MM.1S (cell line): Measurements from ENCODE around the gene SLC22A15.

Source experiments
- DNase-seq: peaks from one replicate; pipeline ENCODE4 v3.0.0-alpha.2; 2015
- H2AFZ ChIP-seq: fragments of 300-600 bp; sonication (generic); 2 replicates; pipeline ENCODE4 v1.6.0; 2016; ENCODE audit warnings: antibody characterized with exemption, low read length
- H3F3A ChIP-seq: fragments of 300-600 bp; sonication (generic); 2 replicates; pipeline ENCODE4 v1.6.1; 2016; ENCODE audit warnings: mild to moderate bottlenecking, antibody characterized with exemption, low read length, moderate library complexity, mixed read lengths; ENCODE audit not compliant: insufficient read depth
- H3K27ac ChIP-seq: fragments of 300-600 bp; sonication (generic); 2 replicates; pipeline ENCODE4 v1.5.1; 2016; ENCODE audit warnings: mild to moderate bottlenecking, low read length
- H3K27me3 ChIP-seq: fragments of 300-600 bp; sonication (generic); replicated peaks from 2 replicates; pipeline ENCODE4 v1.6.0; 2016; ENCODE audit warnings: low read length; ENCODE audit not compliant: insufficient read depth
- H3K36me3 ChIP-seq: fragments of 300-600 bp; sonication (generic); replicated peaks from 2 replicates; pipeline ENCODE4 v1.6.1; 2016; ENCODE audit warnings: mild to moderate bottlenecking, low read length, mixed read lengths; ENCODE audit not compliant: insufficient read depth
- H3K4me1 ChIP-seq: fragments of 300-600 bp; sonication (generic); 2 replicates; pipeline ENCODE4 v1.6.1; 2016; ENCODE audit warnings: low read length, mixed read lengths
- H3K4me2 ChIP-seq: fragments of 300-600 bp; sonication (generic); 2 replicates; pipeline ENCODE4 v1.6.0; 2016; ENCODE audit warnings: low read depth, low read length
- H3K4me3 ChIP-seq: fragments of 300-600 bp; sonication (generic); 2 replicates; pipeline ENCODE4 v1.5.1; 2016; ENCODE audit warnings: low read length, mixed read lengths
- H3K79me2 ChIP-seq: fragments of 300-600 bp; sonication (generic); 2 replicates; pipeline ENCODE4 v1.6.1; 2016; ENCODE audit warnings: mixed run types, low read length, mixed read lengths
- H3K9ac ChIP-seq: fragments of 300-600 bp; sonication (generic); 2 replicates; pipeline ENCODE4 v1.6.1; 2016; ENCODE audit warnings: low read length, mixed read lengths
- H3K9me2 ChIP-seq: fragments of 300-600 bp; sonication (generic); replicated peaks from 2 replicates; pipeline ENCODE4 v1.6.1; 2016; ENCODE audit warnings: mild to moderate bottlenecking, low read length, mixed read lengths; ENCODE audit not compliant: insufficient read depth
- H3K9me3 ChIP-seq: fragments of 300-600 bp; sonication (generic); replicated peaks from 2 replicates; pipeline ENCODE4 v1.6.1; 2016; ENCODE audit warnings: mild to moderate bottlenecking, low read length, mixed read lengths; ENCODE audit not compliant: insufficient read depth
- H4K20me1 ChIP-seq: fragments of 300-600 bp; sonication (generic); 2 replicates; pipeline ENCODE4 v1.6.1; 2016; ENCODE audit warnings: mild to moderate bottlenecking, low read length, moderate library complexity, mixed read lengths; ENCODE audit not compliant: insufficient read depth
- CTCF ChIP-seq: fragments of 300-600 bp; sonication (generic); IDR thresholded peaks from 2 replicates; pipeline ENCODE4 v1.5.1; 2016; ENCODE audit warnings: antibody characterized with exemption, low read length, mixed read lengths
- EZH2 ChIP-seq: fragments of 300-600 bp; sonication (generic); optimal IDR thresholded peaks from 2 replicates; pipeline ENCODE3; 2017; ENCODE audit warnings: low read depth, mild to moderate bottlenecking, antibody characterized with exemption, low read length, mixed read lengths
- EZH2phosphoT487 ChIP-seq: fragments of 300-600 bp; sonication (generic); IDR thresholded peaks from 2 replicates; pipeline ENCODE4 v1.6.1; 2018; ENCODE audit warnings: antibody characterized with exemption, low read length

The SLC22A15 gene

DNA sequence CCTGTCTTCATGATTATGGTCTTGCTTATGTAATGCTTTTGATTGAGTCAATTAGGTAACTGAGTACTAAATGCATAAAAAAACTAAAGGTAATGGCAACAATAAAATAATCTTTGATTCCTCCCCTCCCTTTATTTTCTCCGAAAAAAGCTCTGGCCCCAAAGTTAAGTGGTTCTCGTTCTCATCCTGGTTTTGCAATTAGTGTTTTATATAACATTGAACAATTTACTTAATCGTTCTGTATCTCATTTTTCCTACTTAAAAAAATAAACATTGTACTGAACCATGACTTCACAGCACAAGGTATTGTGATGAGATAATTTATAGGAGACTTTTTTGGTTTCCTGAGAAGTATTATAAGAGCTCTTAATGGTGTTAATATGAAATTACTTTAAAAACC lies 11.3 kb downstream of the SLC22A15 start:
- Histone ChIP-seq H3K79me2 (no peaks in the 10 kb centered on the region), H3K4me3 (no peak overlapping the region), H3K9me2 (no peaks in the 10 kb centered on the region), H4K20me1 (no peaks in the 10 kb centered on the region), H3K4me2 (no peak overlapping the region), H3K36me3 (no peaks in the 10 kb centered on the region), H3K9me3 (no peaks in the 10 kb centered on the region), H3F3A (no peaks in the 10 kb centered on the region), H3K4me1 (no peaks in the 10 kb centered on the region), H2AFZ (no peak overlapping the region), H3K27me3 (no peaks in the 10 kb centered on the region), H3K27ac (no peak overlapping the region), H3K9ac (no peak overlapping the region)
- TF ChIP-seq CTCF (no peak), EZH2phosphoT487 (no peak), EZH2 (no peak)
- no peak for DNase-seq

GRCh38 chr1:115988953-115989352 lies 12.6 kb downstream of the SLC22A15 start:
- Histone ChIP-seq H3K27me3 (no peaks in the 10 kb centered on the region), H3K4me3 (no peak overlapping the region), H3K27ac (no peak overlapping the region), H3K4me1 (no peaks in the 10 kb centered on the region), H3F3A (no peaks in the 10 kb centered on the region), H3K9me3 (no peaks in the 10 kb centered on the region), H4K20me1 (no peaks in the 10 kb centered on the region), H3K4me2 (no peak overlapping the region), H3K9ac (no peak overlapping the region), H3K36me3 (no peaks in the 10 kb centered on the region), H3K9me2 (no peaks in the 10 kb centered on the region), H3K79me2 (no peaks in the 10 kb centered on the region), H2AFZ (no peak overlapping the region)
- TF ChIP-seq EZH2 (no peak), EZH2phosphoT487 (no peak), CTCF (no peak)
- DNase-seq = no peak

DNA sequence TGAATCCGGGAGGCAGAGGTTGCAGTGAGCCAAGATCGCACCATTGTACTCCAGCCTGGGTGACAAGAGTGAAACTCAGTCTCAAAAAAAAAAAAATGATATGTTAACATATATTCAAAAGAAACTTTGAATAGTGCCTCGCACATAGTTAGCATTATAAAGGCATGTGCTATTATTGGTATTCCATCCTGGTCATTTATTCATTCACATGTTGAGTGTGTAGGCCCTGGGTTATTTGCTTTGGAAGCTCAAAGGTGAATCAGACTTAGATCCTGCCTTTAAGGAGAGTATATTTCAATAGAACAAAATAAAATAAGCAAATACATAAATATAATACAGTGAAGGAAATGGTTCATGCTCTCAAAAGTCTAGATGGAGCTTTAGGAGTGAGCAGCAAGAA lies 13.4 kb downstream of the SLC22A15 start:
- DNase-seq = no peak
- H4K20me1 ChIP-seq = no peaks in the 10 kb centered on the region
- no peaks in the 10 kb centered on the region for H3K9me2 ChIP-seq
- H3K36me3 ChIP-seq = no peaks in the 10 kb centered on the region
- H3F3A ChIP-seq = no peaks in the 10 kb centered on the region
- no peak overlapping the region for H2AFZ ChIP-seq
- TF ChIP-seq EZH2phosphoT487 (no peak), CTCF (no peak), EZH2 (no peak)
- H3K4me1 ChIP-seq = no peaks in the 10 kb centered on the region
- H3K9me3 ChIP-seq = no peaks in the 10 kb centered on the region
- no peak overlapping the region for H3K9ac ChIP-seq
- H3K4me2 ChIP-seq = no peak overlapping the region
- H3K79me2 ChIP-seq = no peaks in the 10 kb centered on the region
- H3K27me3 ChIP-seq = no peaks in the 10 kb centered on the region
- no peak overlapping the region for H3K4me3 ChIP-seq
- no peak overlapping the region for H3K27ac ChIP-seq
